GM21447 (cell line): ENCODE data around the gene FAM107B.

Source experiments
- ATAC-seq: cut with Tn5 transposase; IDR thresholded peaks from one replicate; pipeline ENCODE4 v1.9.1; 2021; ENCODE audit not compliant: unreplicated experiment

Gene FAM107B

GRCh38 chr10:14476006-14476405 is 298.7 kb downstream of the FAM107B start:
- no peak for ATAC-seq

- no peak for ATAC-seq
Observed at GRCh38 chr10:14474656-14475055, 300.0 kb downstream of the FAM107B start.

- ATAC-seq, result no peak
Observed at GRCh38 chr10:14470920-14471319, 303.8 kb downstream of the FAM107B start.

- ATAC-seq, result no peak
Observed at GRCh38 chr10:14468726-14469125, 306.0 kb downstream of the FAM107B start.
